Right ventricle myocardium superior (tissue), 1 donor: ENCODE results near the gene FAM117B. TPM values are rescaled to one million over a fixed set of nuclear protein-coding genes. Genes with fewer than 3 reads are reported as not detected.
"Not testable (repeated sequence)": the region's sequence is repeated elsewhere in the genome, so short reads cannot be mapped to it uniquely, and the experiment has no call there.

Source experiments
- ATAC-seq: fragments of 200-7000 bp; cut with Tn5 transposase; one replicate; pipeline ENCODE4 v1.9.1; 2020; ENCODE audit warnings: mild to moderate bottlenecking; ENCODE audit not compliant: poor library complexity
- DNase-seq: peaks from one replicate; pipeline ENCODE4 v3.0.0-alpha.2; 2020
- intact Hi-C: fragments of 100-400 bp; cut with DNase I; formaldehyde crosslinking; loops from one replicate; pipeline ENCODE4 v1.11.2; 2022
- total RNA-seq: library from RNA; stranded (reverse); fragmentation: NEBNext Ultra II Directional; extraction: Animal tissue kit (Norgen Biotek cat#: 25700); gene quantifications from one replicate; pipeline ENCODE4 v1.2.1, GENCODE V29; 2021
- donor health status: DM: no; HTN: yes; CAD: no; lungs with severe emphysema.

The FAM117B gene
- total RNA-seq, 1 donor from 2014 or later: 2.3 TPM

DNA sequence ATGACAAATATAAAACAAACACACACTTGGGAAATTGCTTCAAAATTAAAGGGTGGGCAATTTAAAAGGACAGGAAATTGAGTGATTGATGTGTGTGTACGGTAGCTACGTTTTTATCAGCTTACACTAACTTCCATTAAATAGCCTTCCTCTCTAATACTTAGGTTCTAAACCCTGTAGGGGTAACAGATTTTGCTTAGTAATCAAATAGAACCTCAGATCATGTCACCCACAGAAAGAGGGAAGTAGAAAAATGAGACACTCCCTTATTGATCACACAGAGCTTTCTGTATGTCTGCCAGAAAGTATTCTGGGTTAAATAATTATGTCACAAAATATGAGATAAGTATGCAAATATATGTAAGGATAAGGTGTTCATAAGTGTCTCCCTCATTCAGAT, 143.4 kb downstream of the FAM117B start:
- DNase-seq: no peak
- no peak for ATAC-seq
- intact Hi-C loops: no loop called here

DNA sequence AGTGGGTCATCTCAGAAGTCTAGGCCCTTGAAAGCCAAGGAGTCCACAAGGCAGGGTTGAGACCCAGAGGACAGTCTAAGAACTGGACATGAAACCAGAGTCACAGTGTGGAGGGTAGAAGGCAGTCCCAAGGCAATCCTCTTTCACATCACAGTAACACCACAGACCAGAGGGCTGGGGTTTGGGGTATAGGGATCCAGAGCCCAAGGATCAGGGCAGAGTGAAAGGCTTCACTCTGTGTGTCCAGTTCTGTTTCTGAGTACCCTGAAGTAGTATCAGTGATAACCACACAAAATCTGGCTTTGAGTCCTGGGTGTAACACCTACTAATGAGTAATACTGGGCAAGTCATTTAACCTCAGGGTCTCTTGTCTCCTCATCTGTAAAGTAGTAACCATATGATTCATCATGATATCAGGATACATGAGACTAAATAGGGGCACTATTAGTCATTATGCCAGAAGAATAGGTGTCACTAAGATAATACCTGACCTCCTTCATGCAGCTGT, 145.8 kb downstream of the FAM117B start:
- intact Hi-C loops: no loop called here
- no peak for ATAC-seq
- no peak for DNase-seq

DNA sequence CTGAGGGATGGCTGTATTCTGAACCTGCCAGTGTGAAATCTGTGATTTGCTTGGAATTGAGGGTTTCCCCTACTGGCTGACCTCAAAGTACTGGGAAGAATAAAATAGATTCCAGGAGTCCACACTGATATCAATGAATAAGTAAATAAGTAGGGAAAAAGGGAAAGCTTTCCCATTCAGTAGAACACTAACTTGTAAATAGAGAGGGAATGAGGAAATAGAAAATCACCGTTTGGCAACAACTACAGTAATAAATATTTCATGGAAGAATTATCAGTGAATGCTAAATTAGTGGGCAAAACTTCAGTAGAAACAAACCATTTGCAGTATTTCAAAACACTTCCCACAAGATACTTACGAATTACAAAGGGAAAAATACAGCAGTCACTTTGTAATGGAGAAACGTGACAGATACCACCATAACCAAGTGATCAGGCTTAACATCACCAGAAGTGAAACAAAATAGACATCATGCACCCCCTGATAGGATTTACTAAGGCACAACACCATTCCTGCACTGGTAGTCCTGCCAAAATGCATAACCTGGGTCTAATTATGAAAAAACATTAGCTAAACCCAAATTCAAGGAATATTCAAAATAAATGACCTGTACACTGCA, 148.3 kb downstream of the FAM117B start:
- DNase-seq (no peak), ATAC-seq (no peak)
- intact Hi-C loops: no loop called here

DNA sequence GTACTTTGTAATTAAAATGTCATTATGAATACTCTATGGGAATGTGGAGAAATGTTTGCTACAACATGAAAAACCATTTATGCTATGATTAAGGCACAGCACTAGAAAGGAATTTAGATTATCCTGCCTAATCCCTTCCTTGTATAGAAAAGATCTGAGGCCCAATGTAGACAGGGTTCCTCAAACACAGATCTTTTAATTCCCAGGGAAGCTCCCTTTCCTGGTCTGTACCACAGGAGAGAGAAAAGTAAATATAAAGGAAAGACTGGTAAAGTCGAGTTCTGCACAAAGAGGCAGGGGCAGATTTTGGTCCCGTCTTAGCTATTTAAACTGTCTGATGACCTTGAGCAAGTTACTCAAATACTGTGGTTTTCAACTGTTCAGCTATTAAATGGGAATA, 152.1 kb downstream of the FAM117B start:
- intact Hi-C loops: no loop called here
- no peak for ATAC-seq
- DNase-seq: no peak

DNA sequence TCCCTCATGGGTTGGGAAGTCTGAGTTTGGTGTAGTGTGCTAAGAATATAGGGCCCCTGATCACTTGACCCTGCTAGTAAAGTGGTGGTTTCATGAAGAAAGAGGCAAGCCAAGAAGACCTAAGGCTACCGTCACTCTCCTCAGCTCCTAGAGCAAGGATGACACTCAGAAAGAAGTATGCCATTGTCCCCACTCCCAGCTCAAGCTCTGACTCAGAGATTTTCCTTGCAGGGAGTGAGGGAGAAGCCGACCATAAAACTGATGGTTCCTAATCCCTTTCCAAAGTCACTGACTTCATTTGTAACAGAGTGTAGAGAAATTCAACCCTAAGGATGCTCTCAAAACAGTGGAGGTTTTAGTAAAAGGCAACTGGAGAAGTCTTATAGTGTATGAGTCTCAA, 155.9 kb downstream of the FAM117B start:
- ATAC-seq (no peak), DNase-seq (no peak)
- intact Hi-C loops: no loop called here

DNA sequence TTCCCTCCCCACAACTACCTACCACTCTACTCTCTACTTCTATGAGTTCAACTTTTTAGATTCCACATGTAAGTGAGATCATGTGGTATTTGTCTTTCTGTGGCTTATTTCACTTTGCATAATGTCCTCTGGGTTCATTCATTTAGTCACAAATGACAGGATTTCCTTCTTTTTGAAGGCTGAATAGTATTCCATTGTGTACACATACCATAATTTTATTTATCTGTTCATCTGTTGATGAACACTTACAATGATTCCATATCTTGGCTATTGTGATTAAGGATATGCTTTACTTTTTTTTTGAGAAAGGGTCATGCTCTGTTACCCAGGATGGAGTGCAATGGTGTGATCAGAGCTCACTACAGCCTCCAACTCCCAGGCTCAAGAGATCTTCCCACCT, 163.2 kb downstream of the FAM117B start:
- no peak for DNase-seq
- intact Hi-C loops: no loop called here
- ATAC-seq: no peak

DNA sequence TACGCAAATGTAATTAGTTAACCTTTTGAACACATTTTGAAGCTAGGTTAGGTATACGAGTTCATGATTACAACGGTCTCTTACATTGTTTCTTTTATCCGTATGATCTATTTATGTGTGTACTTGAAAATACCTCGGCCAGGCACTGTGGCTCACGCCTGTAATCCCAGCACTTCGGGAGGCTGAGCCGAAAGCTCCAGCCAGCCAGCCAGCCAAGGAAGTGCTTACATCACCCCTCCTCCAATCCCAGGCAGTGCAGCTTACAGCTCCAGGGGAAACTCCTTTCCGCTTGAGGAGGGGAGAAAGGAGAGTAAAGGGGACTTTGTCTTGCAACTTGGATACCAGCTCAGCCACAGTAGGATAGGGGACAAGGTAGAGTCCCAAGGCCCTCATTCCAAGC, 171.1 kb downstream of the FAM117B start:
- peak; percentile 89 for ATAC-seq
- DNase-seq: peak; percentile 66
- intact Hi-C loops: not testable (repeated sequence)

DNA sequence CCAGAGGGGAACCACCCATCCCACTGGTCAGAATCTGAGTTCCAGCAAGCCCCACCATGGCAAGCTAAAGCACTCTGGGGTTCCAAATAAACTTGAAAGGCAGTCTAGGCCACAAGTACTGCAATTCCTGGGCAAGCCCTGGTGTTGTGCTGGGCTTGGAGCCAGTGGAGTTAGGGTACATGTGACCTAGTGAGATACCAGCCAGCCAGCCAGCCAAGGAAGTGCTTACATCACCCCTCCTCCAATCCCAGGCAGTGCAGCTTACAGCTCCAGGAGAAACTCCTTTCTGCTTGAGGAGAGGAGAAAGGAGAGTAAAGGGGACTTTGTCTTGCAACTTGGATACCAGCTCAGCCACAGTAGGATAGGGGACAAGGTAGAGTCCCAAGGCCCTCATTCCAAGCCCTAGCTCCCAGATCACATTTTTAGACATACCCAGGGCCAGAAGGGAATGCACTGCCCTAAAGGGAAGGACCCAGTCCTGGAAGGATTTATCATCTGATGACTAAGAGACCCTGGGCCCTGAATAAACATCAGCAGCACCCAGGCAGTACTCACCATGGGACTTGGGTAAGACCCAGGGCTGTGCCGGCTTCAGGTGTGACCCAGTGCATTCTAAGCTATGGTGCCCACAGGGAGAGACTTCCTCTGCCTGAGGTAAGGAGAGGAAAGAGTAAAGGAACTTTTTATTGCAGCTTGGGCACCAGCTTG, 172.8 kb downstream of the FAM117B start:
- peak; percentile 89 for DNase-seq
- intact Hi-C loops: not testable (repeated sequence)
- ATAC-seq: peak; percentile 98

DNA sequence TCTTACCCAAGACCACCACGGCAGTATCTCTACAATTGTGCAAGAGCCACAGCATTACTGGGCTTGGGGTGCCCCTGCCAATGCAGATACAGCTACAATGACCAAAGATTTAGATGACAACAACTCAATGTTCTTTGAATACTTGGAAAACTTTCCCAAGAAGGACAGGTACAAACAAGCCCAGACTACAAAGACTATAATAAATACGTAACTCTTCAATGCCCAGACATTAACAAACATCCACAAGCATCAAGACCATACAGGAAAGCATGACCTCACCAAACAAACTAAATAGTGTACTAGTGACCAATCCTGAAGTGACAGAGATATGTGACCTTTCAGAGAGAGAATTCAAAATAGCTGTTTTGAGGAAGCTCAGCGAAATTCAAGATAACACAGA, 174.0 kb downstream of the FAM117B start:
- ATAC-seq (no peak), DNase-seq (no peak)
- intact Hi-C loops: no loop called here

DNA sequence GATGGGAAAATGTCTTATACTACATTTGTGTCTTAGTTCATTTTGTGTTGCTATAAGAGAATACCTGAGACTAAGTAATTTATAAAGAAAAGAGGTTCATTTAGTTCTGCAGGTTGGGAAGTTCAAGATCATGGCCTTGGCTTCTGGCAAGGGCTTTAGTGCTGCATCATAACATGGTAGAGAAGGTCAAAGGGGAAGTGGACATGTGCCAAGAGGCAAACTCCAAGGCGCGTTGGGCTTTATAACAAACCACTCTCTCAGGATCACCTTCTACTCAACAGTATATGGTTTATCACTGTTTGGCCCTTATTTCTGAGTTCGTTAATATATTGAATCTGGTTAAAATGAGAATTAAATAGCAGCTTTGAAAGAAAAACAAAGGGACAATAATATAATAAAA, 178.6 kb downstream of the FAM117B start:
- intact Hi-C loops: no loop called here
- ATAC-seq (no peak), DNase-seq (no peak)

DNA sequence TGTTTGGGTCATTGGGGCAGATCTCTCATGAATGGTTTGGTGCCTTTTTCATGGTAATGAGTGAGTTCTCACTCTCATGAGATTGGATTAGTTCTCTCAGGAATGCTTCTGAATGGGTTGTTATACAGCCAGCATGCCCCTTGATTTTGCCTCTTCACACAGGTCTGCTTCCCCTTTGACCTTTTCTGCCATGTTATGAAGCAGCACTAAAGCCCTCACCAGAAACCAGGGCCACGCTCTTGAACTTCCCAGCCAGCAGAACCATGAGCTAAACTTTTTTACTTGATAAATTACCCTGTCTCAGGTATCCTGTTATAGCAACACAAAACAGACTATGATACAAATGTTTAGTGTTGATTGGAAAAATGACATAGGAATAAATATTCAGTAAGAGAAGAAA, 179.5 kb downstream of the FAM117B start:
- intact Hi-C loops: no loop called here
- ATAC-seq (no peak), DNase-seq (no peak)

DNA sequence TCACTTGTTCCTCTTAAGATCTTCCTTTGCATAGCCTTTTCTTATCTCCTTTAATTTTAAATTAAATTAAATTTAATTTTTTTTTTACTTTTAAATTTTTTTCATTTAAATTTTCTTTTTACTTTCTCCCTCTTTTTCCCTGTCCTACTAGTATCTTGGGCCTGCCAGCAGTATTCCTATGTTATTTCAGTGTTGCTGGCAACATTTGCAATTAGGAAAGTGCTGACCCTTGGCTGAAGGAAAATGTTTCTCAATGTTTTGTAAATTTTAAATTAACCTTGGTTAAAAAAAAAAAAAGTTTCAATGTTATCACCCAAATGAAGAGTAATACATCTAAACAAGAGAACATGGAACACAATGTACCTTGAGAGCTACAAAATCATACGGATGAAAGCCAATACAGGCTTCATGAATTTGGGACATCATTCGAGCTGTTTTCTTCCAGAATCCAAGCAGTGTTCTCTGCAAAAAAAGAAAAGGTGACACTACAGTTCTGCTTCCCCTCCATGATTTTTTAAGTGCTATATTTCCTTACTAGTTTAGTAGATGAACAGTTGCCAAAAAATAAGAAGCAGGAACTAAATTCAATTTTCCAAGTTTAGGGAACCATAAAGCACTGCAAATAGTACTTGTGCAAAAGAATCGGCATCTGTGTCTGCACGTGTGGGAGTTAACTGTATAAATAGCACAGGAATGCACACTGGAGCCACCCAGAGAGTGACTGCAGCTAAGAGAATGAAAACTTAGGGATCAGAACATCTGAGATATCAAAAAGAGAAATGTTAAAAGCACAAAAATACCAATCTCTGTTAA, 181.0 kb downstream of the FAM117B start:
- DNase-seq (no peak), ATAC-seq (peak; percentile 82)
- intact Hi-C loops: no loop called here

DNA sequence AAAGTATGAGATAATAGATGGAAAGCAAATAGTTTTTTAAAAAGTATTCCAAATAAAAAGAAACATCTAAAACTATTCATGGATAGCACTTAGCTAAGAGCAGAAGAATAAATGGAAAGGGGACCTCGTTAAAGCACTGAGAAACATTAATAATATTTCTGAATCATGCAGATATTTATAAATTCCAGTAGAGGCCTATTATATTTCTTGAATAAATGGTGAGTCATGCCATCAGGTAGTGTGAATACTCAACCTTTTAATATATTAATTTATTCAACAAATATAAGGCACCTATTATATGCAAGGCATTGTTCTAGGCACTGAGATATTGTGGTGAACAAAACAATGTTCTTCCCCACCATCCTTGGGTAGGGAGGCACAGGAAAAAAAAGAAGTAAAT, 183.0 kb downstream of the FAM117B start:
- DNase-seq (no peak), ATAC-seq (no peak)
- intact Hi-C loops: no loop called here

DNA sequence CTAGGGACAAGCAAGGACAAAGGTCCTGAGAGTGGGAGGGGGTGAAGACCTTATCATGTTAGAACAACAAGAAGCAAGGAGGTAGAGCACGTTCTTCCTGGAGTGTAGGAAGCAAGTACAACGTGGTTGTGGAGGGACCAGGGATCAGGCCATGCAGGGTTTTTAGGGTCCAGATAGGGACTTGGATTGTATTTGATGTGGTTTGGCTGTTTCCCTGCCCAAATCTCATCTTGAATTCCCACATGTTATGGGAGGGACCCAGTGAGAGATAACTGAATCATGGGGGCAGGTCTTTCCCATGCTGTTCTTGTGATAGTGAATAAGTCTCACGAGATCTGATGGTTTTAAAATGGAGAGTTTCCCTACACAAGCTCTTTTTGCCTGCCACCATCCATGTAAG, 183.6 kb downstream of the FAM117B start:
- intact Hi-C loops: no loop called here
- ATAC-seq: no peak

More for the DNA sequence above, 183.6 kb downstream of the FAM117B start:
- DNase-seq: no peak

Other genes starting within 250 kb of the FAM117B start
- gene ICA1L, start 236.8 kb downstream of the FAM117B start, total RNA-seq: 5.1 TPM